CD4-positive, alpha-beta T cell (primary cell): ENCODE data around the gene RELT. TPM values are rescaled to one million over a fixed set of nuclear protein-coding genes. Genes with fewer than 3 reads are reported as not detected.

Source experiments
- ATAC-seq: fragments of 200-7000 bp; cut with Tn5 transposase; one replicate; pipeline ENCODE4 v1.10.0; 2022; ENCODE audit warnings: mild to moderate bottlenecking; ENCODE audit not compliant: poor library complexity
- CTCF ChIA-PET: fragments of 350-600 bp; sonication (Branson Sonifier 250); formaldehyde crosslinking; loops from one replicate; lab custom pipeline; 2021; ENCODE audit warnings: antibody characterized with exemption, inconsistent platforms; lab: Charles Lee
- POLR2A ChIA-PET: fragments of 350-600 bp; sonication (Branson Sonifier 250); formaldehyde crosslinking; loops from one replicate; lab custom pipeline; 2021; ENCODE audit warnings: antibody characterized with exemption, inconsistent platforms; lab: Charles Lee
- DNase-seq, 14 experiments: peaks; one replicate each; pipeline ENCODE4 v3.0.0-alpha.2; 2013 to 2020; ENCODE audit warnings: mixed read lengths in 2 of 14
- H3K27ac ChIP-seq, 2 donors: one replicate each; pipeline versions ENCODE4 v1.5.1 to v1.7.0; 2013; ENCODE audit warnings: low read length in 2 of 2, low read depth in 1 of 2, mild to moderate bottlenecking in 1 of 2
- H3K27me3 ChIP-seq, 2 experiments: 1 replicate in 1 of 2; 2 replicates in 1 of 2; pipeline versions ENCODE4 v1.6.1 to v1.7.0; 2013; ENCODE audit warnings: low read length in 2 of 2, control low read depth in 1 of 2, mild to moderate bottlenecking in 1 of 2, moderate library complexity in 1 of 2; ENCODE audit not compliant: insufficient read depth in 2 of 2, control insufficient read depth in 1 of 2
- H3K36me3 ChIP-seq: one replicate; pipeline ENCODE4 v1.6.1; 2013; ENCODE audit warnings: low read length, control low read depth; ENCODE audit not compliant: insufficient read depth
- H3K4me1 ChIP-seq: one replicate; pipeline ENCODE4 v1.6.1; 2013; ENCODE audit warnings: low read length, control low read depth; ENCODE audit not compliant: insufficient read depth
- H3K4me3 ChIP-seq: one replicate; pipeline ENCODE4 v1.5.1; 2013; ENCODE audit warnings: mild to moderate bottlenecking, low read length, moderate library complexity
- H3K9me3 ChIP-seq, 2 experiments: 1 replicate in 1 of 2; 2 replicates in 1 of 2; pipeline versions ENCODE4 v1.6.1 to v1.7.0; 2013; ENCODE audit warnings: low read length in 2 of 2, mild to moderate bottlenecking in 2 of 2, control low read depth in 1 of 2, moderate library complexity in 1 of 2; ENCODE audit not compliant: control insufficient read depth in 1 of 2, insufficient read depth in 1 of 2
- H3K27ac Mint-ChIP-seq: one replicate; pipeline ENCODE4 v1.8.0; 2020; ENCODE audit warnings: mixed read lengths
- H3K27me3 Mint-ChIP-seq: one replicate; pipeline ENCODE4 v1.8.0; 2021; ENCODE audit warnings: mixed read lengths
- H3K36me3 Mint-ChIP-seq: one replicate; pipeline ENCODE4 v1.8.0; 2021; ENCODE audit warnings: low read depth, mixed read lengths
- H3K4me1 Mint-ChIP-seq: one replicate; pipeline ENCODE4 v1.8.0; 2021; ENCODE audit warnings: low read depth, mixed read lengths
- H3K4me3 Mint-ChIP-seq: one replicate; pipeline ENCODE4 v1.8.0; 2020; ENCODE audit warnings: mild to moderate bottlenecking, mixed read lengths
- H3K9me3 Mint-ChIP-seq: one replicate; pipeline ENCODE4 v1.8.0; 2020; ENCODE audit warnings: mixed read lengths
- intact Hi-C, 2 experiments: fragments of 100-400 bp; cut with DNase I in 1 of 2; cut with micrococcal nuclease in 1 of 2; formaldehyde crosslinking; loops; one replicate each; pipeline versions ENCODE4 v1.15.1 to v1.9.0; 2023 to 2025; cut with DNase I, micrococcal nuclease
- total RNA-seq, 174 experiments: library from RNA in 2 of 174; stranded (reverse) in 2 of 174; gene quantifications; one replicate each; pipeline ENCODE4 v1.2.3 and lab custom pipeline; 2021 to 2026
- TF ChIP-seq, protein P1 (sequence below): fragments of 200-600 bp; IDR thresholded peaks from one replicate; pipeline ENCODE4 v1.8.0; 2022; ENCODE audit warnings: antibody characterized with exemption, mild to moderate bottlenecking

Gene RELT
- total RNA-seq, 2 experiments from 2014 or later, result 107 to 114 TPM

GRCh38 chr11:73412308-73412707 is 36.1 kb downstream of the RELT start:
- no peaks in the 10 kb centered on the region for H3K27me3 ChIP-seq
- no peak overlapping the region for H3K27ac ChIP-seq
- no peaks in the 10 kb centered on the region for H3K9me3 Mint-ChIP-seq
- TF ChIP-seq, protein P1, sequence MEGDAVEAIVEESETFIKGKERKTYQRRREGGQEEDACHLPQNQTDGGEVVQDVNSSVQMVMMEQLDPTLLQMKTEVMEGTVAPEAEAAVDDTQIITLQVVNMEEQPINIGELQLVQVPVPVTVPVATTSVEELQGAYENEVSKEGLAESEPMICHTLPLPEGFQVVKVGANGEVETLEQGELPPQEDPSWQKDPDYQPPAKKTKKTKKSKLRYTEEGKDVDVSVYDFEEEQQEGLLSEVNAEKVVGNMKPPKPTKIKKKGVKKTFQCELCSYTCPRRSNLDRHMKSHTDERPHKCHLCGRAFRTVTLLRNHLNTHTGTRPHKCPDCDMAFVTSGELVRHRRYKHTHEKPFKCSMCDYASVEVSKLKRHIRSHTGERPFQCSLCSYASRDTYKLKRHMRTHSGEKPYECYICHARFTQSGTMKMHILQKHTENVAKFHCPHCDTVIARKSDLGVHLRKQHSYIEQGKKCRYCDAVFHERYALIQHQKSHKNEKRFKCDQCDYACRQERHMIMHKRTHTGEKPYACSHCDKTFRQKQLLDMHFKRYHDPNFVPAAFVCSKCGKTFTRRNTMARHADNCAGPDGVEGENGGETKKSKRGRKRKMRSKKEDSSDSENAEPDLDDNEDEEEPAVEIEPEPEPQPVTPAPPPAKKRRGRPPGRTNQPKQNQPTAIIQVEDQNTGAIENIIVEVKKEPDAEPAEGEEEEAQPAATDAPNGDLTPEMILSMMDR, result no peak
- no peaks in the 10 kb centered on the region for H3K4me1 ChIP-seq
- ATAC-seq (no peak), DNase-seq (no peak)
- H3K9me3 ChIP-seq, result no peaks in the 10 kb centered on the region
- H3K27me3 Mint-ChIP-seq, result no peaks in the 10 kb centered on the region
- intact Hi-C loops, result no loop called here
- H3K4me1 Mint-ChIP-seq, result peaks cover 10% of the 10 kb centered on the region
- H3K27ac Mint-ChIP-seq, result peak overlapping the region; percentile 10
- no peak overlapping the region for H3K4me3 ChIP-seq
- peaks cover 52% of the 10 kb centered on the region for H3K36me3 Mint-ChIP-seq
- POLR2A ChIA-PET, result no interaction called here
- no peak overlapping the region for H3K4me3 Mint-ChIP-seq
- H3K36me3 ChIP-seq, result peaks cover 16% of the 10 kb centered on the region
- CTCF ChIA-PET, result no interaction called here

DNA sequence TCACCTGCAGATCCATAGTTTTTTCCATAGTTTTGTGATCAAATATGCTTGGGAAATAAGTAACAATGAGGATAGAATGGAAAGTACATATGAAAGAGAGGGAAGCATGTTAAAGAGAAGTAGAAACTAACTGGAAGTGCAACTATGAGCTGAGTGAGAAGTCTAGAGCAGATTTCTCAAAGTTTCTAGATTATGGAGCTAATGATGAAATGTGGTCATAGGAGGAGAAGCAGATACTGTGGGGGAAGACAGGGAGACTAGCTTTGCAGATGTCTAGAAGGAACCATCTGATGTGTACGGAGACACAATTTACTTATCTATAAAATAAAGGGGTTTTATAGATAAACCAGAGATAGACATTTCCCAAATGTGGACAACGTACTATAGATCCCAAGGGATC is 37.1 kb downstream of the RELT start:
- Mint-ChIP-seq H3K27ac (no peak overlapping the region), H3K9me3 (no peaks in the 10 kb centered on the region), H3K27me3 (no peaks in the 10 kb centered on the region), H3K4me3 (no peak overlapping the region), H3K4me1 (peaks cover 10% of the 10 kb centered on the region), H3K36me3 (peaks cover 49% of the 10 kb centered on the region)
- Histone ChIP-seq H3K4me1 (no peaks in the 10 kb centered on the region), H3K36me3 (peaks cover 19% of the 10 kb centered on the region), H3K27ac (no peak overlapping the region), H3K9me3 (no peaks in the 10 kb centered on the region), H3K4me3 (no peak overlapping the region), H3K27me3 (no peaks in the 10 kb centered on the region)
- DNase-seq, result no peak
- ChIA-PET CTCF (no interaction called here), POLR2A (interaction anchor here (0.5 kb wide), 1 partner anchor 1328 kb away, joined by 4 read pairs; no protein-coding TSS in a partner anchor)
- intact Hi-C loops, result no loop called here
- TF ChIP-seq, protein P1, result no peak
- no peak for ATAC-seq

GRCh38 chr11:73414977-73415651 is 38.9 kb downstream of the RELT start:
- Mint-ChIP-seq H3K27me3 (no peaks in the 10 kb centered on the region), H3K4me3 (no peak overlapping the region), H3K27ac (peak overlapping the region; percentile 9), H3K4me1 (peaks cover 10% of the 10 kb centered on the region), H3K9me3 (no peaks in the 10 kb centered on the region), H3K36me3 (peaks cover 52% of the 10 kb centered on the region)
- Histone ChIP-seq H3K9me3 (no peaks in the 10 kb centered on the region), H3K27ac (no peak overlapping the region), H3K4me1 (no peaks in the 10 kb centered on the region), H3K4me3 (no peak overlapping the region), H3K36me3 (peaks cover 14% of the 10 kb centered on the region), H3K27me3 (no peaks in the 10 kb centered on the region)
- DNase-seq (no peak), ATAC-seq (no peak)
- ChIA-PET POLR2A (interaction anchor here (0.6 to 0.7 kb wide), 2 partner anchors 16 to 21 kb away, joined by 3 to 4 read pairs; no protein-coding TSS in a partner anchor), CTCF (interaction anchor here (1.0 to 1.2 kb wide), 2 partner anchors 16 to 22 kb away, joined by 3 to 4 read pairs; no protein-coding TSS in a partner anchor)
- intact Hi-C loops, result no loop called here
- TF ChIP-seq, protein P1, result no peak
